NCI-H82 treated with DMSO at 0.1 percent for 48 hours (cell line): ENCODE data around the gene FRMD4B.
"Not testable (repeated sequence)": the region's sequence is repeated elsewhere in the genome, so short reads cannot be mapped to it uniquely, and the experiment has no call there.

ENCODE experiments used
- DNase-seq: peaks from one replicate; lab custom pipeline; 2025; ENCODE audit not compliant: unreplicated experiment; lab: John Stamatoyannopoulos, UW

FRMD4B gene

GRCh38 chr3:69290430-69290829 lies 95.5 kb downstream of the FRMD4B start:
- DNase-seq, result no peak

- no peak for DNase-seq
Observed at GRCh38 chr3:69290006-69290405, 95.9 kb downstream of the FRMD4B start.

GRCh38 chr3:69288161-69288895 lies 97.6 kb downstream of the FRMD4B start:
- DNase-seq, result peak; percentile 4

DNA sequence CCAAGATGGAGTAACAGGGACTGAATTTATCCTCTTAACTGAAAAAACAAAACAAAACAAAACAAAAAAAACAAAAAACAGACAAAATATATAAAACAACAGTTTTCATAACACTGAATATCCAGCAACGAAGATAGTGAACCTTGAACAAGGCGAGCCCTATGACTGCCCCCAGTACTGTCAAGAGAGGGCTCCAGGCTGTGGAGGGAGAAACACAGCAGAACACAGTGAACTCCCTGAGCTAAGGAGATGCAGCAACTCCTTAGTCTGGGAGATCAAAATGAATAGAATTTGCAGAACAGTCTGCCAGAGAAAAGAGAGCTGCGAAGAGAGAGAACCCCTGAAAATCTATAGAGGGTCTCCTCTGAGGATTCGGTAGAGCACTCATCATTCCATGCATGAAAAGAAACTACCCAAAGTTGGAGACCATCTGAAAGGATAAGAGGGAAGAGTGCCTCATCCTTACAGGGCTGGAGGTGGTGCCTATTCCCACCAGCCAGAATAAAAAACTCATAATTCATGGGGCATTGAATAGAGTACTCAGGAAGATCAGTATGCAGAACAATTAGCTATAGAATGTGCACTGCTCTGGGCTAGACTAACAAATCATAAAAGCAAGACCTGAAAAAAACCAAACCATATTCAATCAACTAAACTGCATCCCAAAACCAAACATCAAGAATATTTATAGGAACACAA lies 101.8 kb downstream of the FRMD4B start:
- no peak for DNase-seq

GRCh38 chr3:69283496-69283895 lies 102.4 kb downstream of the FRMD4B start:
- DNase-seq, result no peak

GRCh38 chr3:69282181-69282580 lies 103.7 kb downstream of the FRMD4B start:
- DNase-seq, result no peak

GRCh38 chr3:69277403-69277802 lies 108.5 kb downstream of the FRMD4B start:
- DNase-seq, result not testable (repeated sequence)

- no peak for DNase-seq
Observed at GRCh38 chr3:69276884-69277283, 109.0 kb downstream of the FRMD4B start.

- DNase-seq, result not testable (repeated sequence)
Observed at GRCh38 chr3:69276191-69276590, 109.7 kb downstream of the FRMD4B start.

GRCh38 chr3:69273896-69274295 lies 112.0 kb downstream of the FRMD4B start:
- no peak for DNase-seq

GRCh38 chr3:69272556-69272955 lies 113.3 kb downstream of the FRMD4B start:
- DNase-seq, result no peak

- no peak for DNase-seq
Observed at GRCh38 chr3:69271098-69271497, 114.8 kb downstream of the FRMD4B start.

DNA sequence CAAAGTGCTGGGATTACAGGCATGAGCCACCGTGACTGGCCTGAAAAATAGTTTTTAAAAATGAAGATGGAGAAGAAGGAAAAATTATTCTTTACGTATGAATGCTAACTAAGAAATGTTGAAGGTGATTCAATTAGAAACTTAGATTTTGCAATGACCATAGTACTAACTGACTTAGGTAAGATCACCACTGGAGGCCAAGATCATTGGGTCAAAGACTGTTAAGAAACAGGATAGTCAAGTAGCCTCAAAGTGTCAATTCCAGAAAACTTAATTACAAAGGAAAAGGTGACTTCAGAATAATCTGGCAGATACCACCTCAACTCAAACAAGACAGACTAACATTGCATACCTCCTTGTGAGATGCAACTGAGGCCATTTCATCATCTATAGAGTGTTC lies 119.3 kb downstream of the FRMD4B start:
- no peak for DNase-seq

DNA sequence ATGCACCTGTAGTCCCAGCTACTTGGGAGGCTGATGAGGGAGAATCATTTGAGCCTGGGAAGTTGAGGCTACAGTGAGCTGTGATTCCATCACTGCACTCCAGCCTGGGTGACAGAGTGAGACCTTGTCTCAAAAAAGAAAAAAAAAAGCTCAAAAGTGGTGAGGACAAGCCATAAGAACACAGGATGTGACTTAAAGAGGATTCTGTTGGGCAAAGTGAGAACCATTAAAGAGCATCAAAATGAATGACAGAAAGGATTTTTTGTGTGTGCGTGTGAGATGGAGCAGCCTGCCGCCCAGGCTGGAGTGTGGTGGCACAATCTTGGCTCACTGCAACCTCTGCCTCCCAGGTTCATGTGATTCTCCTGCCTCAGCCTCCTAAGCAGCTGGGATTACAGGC lies 119.8 kb downstream of the FRMD4B start:
- DNase-seq, result not testable (repeated sequence)

DNA sequence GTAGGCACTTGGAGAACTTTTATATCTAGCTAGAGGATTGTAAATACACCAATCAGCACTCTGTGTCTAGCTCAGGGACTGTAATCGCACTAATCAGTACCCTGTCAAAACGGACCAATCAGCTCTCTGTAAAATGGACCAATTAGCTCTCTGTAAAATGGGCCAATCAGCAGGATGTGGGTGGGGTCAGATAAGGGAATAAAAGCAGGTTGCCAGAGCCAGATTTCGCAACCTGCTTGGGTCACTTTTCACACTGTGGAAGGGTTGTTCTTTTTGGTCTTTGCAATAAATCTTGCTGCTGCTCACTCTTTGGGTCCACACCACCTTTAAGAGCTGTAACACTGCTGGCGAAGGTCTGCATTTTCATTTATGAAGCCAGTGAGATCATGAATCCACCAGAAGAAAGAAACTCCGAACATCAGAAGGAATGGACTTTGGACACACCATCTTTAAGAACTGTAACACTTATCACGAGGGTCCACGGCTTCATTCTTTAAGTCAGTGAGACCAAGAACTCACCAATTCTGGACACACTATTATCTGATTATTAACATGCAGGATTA lies 125.0 kb downstream of the FRMD4B start:
- not testable (repeated sequence) for DNase-seq

DNA sequence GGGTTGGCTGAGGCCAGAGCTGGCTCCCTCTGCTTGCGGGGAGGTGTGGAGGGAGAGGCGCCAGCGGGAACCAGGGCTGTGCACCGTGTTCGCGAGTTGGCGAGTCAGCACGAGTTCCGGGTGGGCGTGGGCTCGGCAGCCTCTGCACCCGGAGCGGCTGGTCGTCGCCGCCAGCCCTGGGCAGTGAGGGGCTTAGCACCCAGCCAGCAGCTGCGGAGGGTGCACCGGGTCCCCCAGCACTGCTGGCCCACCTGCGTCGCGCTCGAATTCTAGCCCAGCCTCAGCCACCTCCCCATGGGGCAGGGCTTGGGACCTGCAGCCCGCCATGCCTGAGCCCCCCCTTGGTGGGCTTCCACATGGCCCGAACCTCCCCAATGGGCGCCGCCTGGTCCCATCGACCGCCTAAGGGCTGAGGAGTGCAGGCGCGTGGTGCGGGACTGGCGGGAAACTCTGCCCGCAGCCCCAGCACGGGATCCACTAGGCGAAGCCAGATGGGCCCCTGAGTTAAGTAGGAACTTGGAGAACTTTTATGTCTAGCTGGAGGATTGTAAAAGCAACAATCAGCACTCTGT lies 125.6 kb downstream of the FRMD4B start:
- no peak for DNase-seq

DNA sequence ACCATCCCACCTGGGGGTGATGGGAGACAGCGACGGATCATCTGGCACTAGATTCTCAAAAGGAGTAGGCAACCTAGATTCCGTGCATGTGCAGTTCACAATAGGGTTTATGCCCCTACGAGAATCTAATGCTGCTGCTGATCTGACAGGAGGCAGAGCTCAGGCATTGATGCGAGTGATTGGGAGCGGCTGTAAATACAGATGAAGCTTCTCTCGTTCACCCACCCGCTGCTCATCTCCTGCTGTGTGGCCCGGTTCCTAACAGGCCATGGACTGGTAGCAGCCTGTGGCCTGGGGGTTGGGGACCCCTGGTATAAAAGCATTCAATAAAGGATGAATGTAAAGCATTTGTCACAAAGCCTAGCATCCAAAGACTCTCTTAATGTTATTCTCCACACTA lies 126.8 kb downstream of the FRMD4B start:
- no peak for DNase-seq

DNA sequence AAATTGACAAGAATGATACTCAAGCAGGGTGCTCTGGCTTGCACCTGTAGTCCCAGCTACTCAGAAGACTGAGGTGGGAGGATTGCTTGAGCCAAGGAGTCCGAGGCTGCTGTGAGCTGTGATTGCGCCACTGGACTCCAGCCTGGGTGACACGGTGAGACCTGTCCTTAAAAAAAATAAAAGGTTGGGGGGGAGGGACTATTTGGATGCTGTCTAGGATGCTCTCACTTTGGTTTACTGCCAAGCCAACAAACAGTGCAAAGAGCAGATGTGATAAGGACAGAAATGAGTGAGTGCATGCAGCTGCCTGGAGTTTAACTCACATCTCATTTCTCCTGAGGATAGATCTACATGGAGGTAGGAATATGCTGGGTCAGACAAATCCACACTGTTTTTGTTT lies 130.0 kb downstream of the FRMD4B start:
- no peak for DNase-seq

DNA sequence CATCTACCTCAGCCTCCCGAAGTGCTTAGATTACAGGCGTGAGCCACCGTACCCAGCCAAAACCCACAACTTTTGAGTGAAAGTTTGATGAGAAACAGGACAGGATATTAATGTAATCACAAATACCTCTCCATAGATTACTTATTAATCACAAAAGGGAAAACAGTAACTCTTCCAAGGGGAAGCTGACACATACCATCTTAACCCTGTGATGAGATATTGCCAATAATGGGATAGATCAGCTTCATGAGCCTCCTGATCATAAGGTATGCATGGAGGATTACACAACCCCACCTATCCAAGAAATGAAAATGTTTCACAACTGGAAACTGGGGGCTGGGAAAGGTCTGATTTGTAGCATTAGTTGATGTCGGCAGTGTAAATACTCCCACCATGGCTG lies 131.5 kb downstream of the FRMD4B start:
- no peak for DNase-seq

DNA sequence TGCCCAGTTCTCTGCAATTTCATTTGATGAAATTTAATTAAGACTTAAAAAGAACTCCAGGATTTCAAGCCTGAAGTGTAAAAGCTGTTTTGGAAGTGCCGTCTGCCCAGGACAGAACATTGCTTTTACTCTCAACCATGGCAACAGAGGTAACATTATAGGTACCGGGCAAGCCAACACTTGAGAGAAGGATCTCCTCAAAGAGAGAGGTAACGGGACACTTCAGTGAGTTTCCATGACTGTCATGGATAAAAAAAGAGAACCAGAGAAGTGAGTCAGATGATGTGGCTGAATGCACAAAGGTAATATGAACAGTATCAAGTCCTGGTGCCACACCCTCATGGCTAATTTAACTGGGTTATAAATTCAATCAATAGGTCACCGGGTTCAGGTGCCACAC lies 133.3 kb downstream of the FRMD4B start:
- no peak for DNase-seq

GRCh38 chr3:69252141-69252540 lies 133.7 kb downstream of the FRMD4B start:
- DNase-seq, result no peak
